GM19240 (cell line): ENCODE data around the gene BEAN1.
A peak's percentile ranks its signal among the peaks of the same experiment; 100 is the strongest.
"Not testable (repeated sequence)": the region's sequence is repeated elsewhere in the genome, so short reads cannot be mapped to it uniquely, and the experiment has no call there.

Experiments used
- DNase-seq: peaks from one replicate; pipeline ENCODE4 v3.0.0; 2011; ENCODE audit warnings: low spot score; ENCODE audit not compliant: insufficient read length

BEAN1 gene

GRCh38 chr16:66507731-66508239 lies 80.7 kb downstream of the BEAN1 start:
- no peak for DNase-seq

GRCh38 chr16:66508248-66508913 lies 81.3 kb downstream of the BEAN1 start:
- DNase-seq: no peak

- no peak for DNase-seq
Observed at GRCh38 chr16:66508914-66509496, 81.9 kb downstream of the BEAN1 start.

GRCh38 chr16:66509576-66509975 lies 82.5 kb downstream of the BEAN1 start:
- DNase-seq: no peak

GRCh38 chr16:66510298-66510697 lies 83.2 kb downstream of the BEAN1 start:
- no peak for DNase-seq

- DNase-seq: no peak
Observed at GRCh38 chr16:66510711-66511601, 83.9 kb downstream of the BEAN1 start.

GRCh38 chr16:66511602-66512271 lies 84.6 kb downstream of the BEAN1 start:
- DNase-seq: no peak

- no peak for DNase-seq
Observed at GRCh38 chr16:66512272-66513110, 85.4 kb downstream of the BEAN1 start.

- DNase-seq: no peak
Observed at GRCh38 chr16:66513111-66513723, 86.1 kb downstream of the BEAN1 start.

GRCh38 chr16:66514391-66514790 lies 87.3 kb downstream of the BEAN1 start:
- not testable (repeated sequence) for DNase-seq

GRCh38 chr16:66514980-66515595 lies 88.0 kb downstream of the BEAN1 start:
- not testable (repeated sequence) for DNase-seq

GRCh38 chr16:66515596-66516508 lies 88.8 kb downstream of the BEAN1 start:
- DNase-seq: no peak

- no peak for DNase-seq
Observed at GRCh38 chr16:66516509-66516807, 89.4 kb downstream of the BEAN1 start.

GRCh38 chr16:66516808-66517585 lies 89.9 kb downstream of the BEAN1 start:
- DNase-seq: peak; percentile 95

- DNase-seq: no peak
Observed at GRCh38 chr16:66517586-66518263, 90.6 kb downstream of the BEAN1 start.

GRCh38 chr16:66519482-66520373 lies 92.6 kb downstream of the BEAN1 start:
- DNase-seq: no peak
